GM23338 (cell line): ENCODE results near the gene NTRK3. TPM values are rescaled to one million over a fixed set of nuclear protein-coding genes. Genes with fewer than 3 reads are reported as not detected.

Experiments
- ATAC-seq: fragments of 200-7000 bp; cut with Tn5 transposase; 3 replicates; pipeline ENCODE4 v1.9.1; 2020
- DNase-seq: peaks from one replicate; pipeline ENCODE4 v3.0.0-alpha.2; 2015; ENCODE audit warnings: low spot score
- H2AFZ ChIP-seq: fragments of 200-600 bp; sonication (generic); 2 replicates; pipeline ENCODE4 v1.8.0; 2016; ENCODE audit warnings: antibody characterized with exemption, mild to moderate bottlenecking, moderate library complexity
- H3F3A ChIP-seq: fragments of 200-600 bp; sonication (generic); replicated peaks from 2 replicates; pipeline ENCODE4 v1.8.0; 2017; ENCODE audit warnings: antibody characterized with exemption, mixed run types, low read depth
- H3K27ac ChIP-seq: fragments of 200-600 bp; sonication (generic); 2 replicates; pipeline ENCODE4 v1.6.1; 2016; ENCODE audit warnings: low read depth
- H3K27me3 ChIP-seq: fragments of 200-600 bp; sonication (generic); 2 replicates; pipeline ENCODE4 v1.8.0; 2016; ENCODE audit warnings: mild to moderate bottlenecking, mixed run types, moderate library complexity; ENCODE audit not compliant: insufficient read depth
- H3K36me3 ChIP-seq: fragments of 200-600 bp; sonication (generic); 2 replicates; pipeline ENCODE4 v1.8.0; 2016; ENCODE audit warnings: mild to moderate bottlenecking; ENCODE audit not compliant: insufficient read depth
- H3K4me1 ChIP-seq: fragments of 200-600 bp; sonication (generic); 2 replicates; pipeline ENCODE4 v1.8.0; 2016; ENCODE audit warnings: mild to moderate bottlenecking, moderate library complexity; ENCODE audit not compliant: insufficient read depth
- H3K4me2 ChIP-seq: fragments of 200-600 bp; sonication (generic); 2 replicates; pipeline ENCODE4 v1.7.1; 2017; ENCODE audit warnings: mixed run types
- H3K4me3 ChIP-seq: fragments of 200-600 bp; sonication (generic); 2 replicates; pipeline ENCODE4 v1.6.1; 2016; ENCODE audit warnings: mixed run types
- H3K79me2 ChIP-seq: fragments of 200-600 bp; sonication (generic); replicated peaks from 2 replicates; pipeline ENCODE4 v1.8.0; 2017; ENCODE audit warnings: mild to moderate bottlenecking; ENCODE audit not compliant: insufficient read depth
- H3K9me2 ChIP-seq: fragments of 200-600 bp; sonication (generic); 2 replicates; pipeline ENCODE4 v1.8.0; 2017; ENCODE audit not compliant: insufficient read depth
- H4K20me1 ChIP-seq: fragments of 200-600 bp; sonication (generic); replicated peaks from 2 replicates; pipeline ENCODE4 v1.8.0; 2017; ENCODE audit warnings: mild to moderate bottlenecking; ENCODE audit not compliant: insufficient read depth
- H3K27ac Mint-ChIP-seq: 2 replicates; pipeline ENCODE4 v1.8.0; 2020; ENCODE audit warnings: inconsistent platforms, mild to moderate bottlenecking, moderate library complexity, mixed read lengths
- H3K27me3 Mint-ChIP-seq: 3 replicates; pipeline ENCODE4 v1.8.0; 2022; ENCODE audit warnings: low read depth, mild to moderate bottlenecking, moderate library complexity, mixed read lengths, inconsistent platforms; ENCODE audit not compliant: insufficient read depth, poor library complexity
- H3K36me3 Mint-ChIP-seq: 3 replicates; pipeline ENCODE4 v1.8.0; 2021; ENCODE audit warnings: low read depth, mild to moderate bottlenecking, inconsistent platforms, moderate library complexity, mixed read lengths
- H3K4me1 Mint-ChIP-seq: 3 replicates; pipeline ENCODE4 v1.8.0; 2020; ENCODE audit warnings: mild to moderate bottlenecking, inconsistent platforms, mixed read lengths
- H3K4me3 Mint-ChIP-seq: 3 replicates; pipeline ENCODE4 v1.8.0; 2021; ENCODE audit warnings: moderate library complexity, mild to moderate bottlenecking, inconsistent platforms, mixed read lengths
- H3K9me3 Mint-ChIP-seq: 3 replicates; pipeline ENCODE4 v1.8.0; 2020; ENCODE audit warnings: moderate library complexity, mild to moderate bottlenecking, inconsistent platforms, mixed read lengths
- CREB1 ChIP-seq: fragments of 250-450 bp; sonication (Bioruptor Pico); IDR thresholded peaks from 2 replicates; pipeline ENCODE4 v1.5.0; 2020; ENCODE audit warnings: low read depth, mild to moderate bottlenecking, moderate library complexity
- CTCF ChIP-seq, 2 experiments: fragments of 200-600 bp in 1 of 2; sonication (generic) in 1 of 2; conservative IDR thresholded peaks; 2 replicates each; pipeline versions ENCODE4 v1.5.1 to v1.6.1; 2016 to 2017; ENCODE audit warnings: antibody characterized with exemption in 2 of 2, low read depth in 2 of 2, mild to moderate bottlenecking in 2 of 2, moderate library complexity in 1 of 2
- ETS1 ChIP-seq: IDR thresholded peaks from 2 replicates; pipeline ENCODE4 v1.6.1; 2016; ENCODE audit warnings: antibody characterized with exemption
- EZH2 ChIP-seq: fragments of 200-600 bp; sonication (generic); IDR thresholded peaks from one replicate; pipeline ENCODE4 v1.8.0; 2017; ENCODE audit warnings: antibody characterized with exemption, mild to moderate bottlenecking, low read depth; ENCODE audit not compliant: unreplicated experiment
- EZH2phosphoT487 ChIP-seq: fragments of 200-600 bp; sonication (generic); IDR thresholded peaks from one replicate; pipeline ENCODE4 v1.8.1; 2018; ENCODE audit warnings: antibody characterized with exemption; ENCODE audit not compliant: unreplicated experiment
- JUNB ChIP-seq: IDR thresholded peaks from one replicate; pipeline ENCODE4 v1.6.1; 2016; ENCODE audit warnings: antibody characterized with exemption; ENCODE audit not compliant: unreplicated experiment
- NANOG ChIP-seq: IDR thresholded peaks from 2 replicates; pipeline ENCODE4 v1.6.1; 2016; ENCODE audit warnings: antibody characterized with exemption, borderline replicate concordance
- POLR2AphosphoS5 ChIP-seq: IDR thresholded peaks from 2 replicates; pipeline ENCODE4 v1.6.1; 2016; ENCODE audit warnings: antibody characterized with exemption, low read depth
- REST ChIP-seq: IDR thresholded peaks from one replicate; pipeline ENCODE4 v1.6.1; 2018; ENCODE audit warnings: antibody characterized with exemption; ENCODE audit not compliant: unreplicated experiment
- STAT1 ChIP-seq: IDR thresholded peaks from one replicate; pipeline ENCODE4 v1.6.1; 2016; ENCODE audit warnings: antibody characterized with exemption; ENCODE audit not compliant: unreplicated experiment
- ZNF114 ChIP-seq: fragments of 250-450 bp; sonication (Bioruptor Pico); IDR thresholded peaks from 2 replicates; pipeline ENCODE4 v1.5.0; 2020; ENCODE audit warnings: mild to moderate bottlenecking, moderate library complexity
- ZNF331 ChIP-seq: fragments of 250-450 bp; sonication (Bioruptor Pico); IDR thresholded peaks from 2 replicates; pipeline ENCODE4 v1.5.0; 2020; ENCODE audit warnings: low read depth, mild to moderate bottlenecking, moderate library complexity
- ZNF462 ChIP-seq: fragments of 250-450 bp; sonication (Bioruptor Pico); IDR thresholded peaks from 2 replicates; pipeline ENCODE4 v1.5.0; 2020; ENCODE audit warnings: mild to moderate bottlenecking, moderate library complexity
- polyA plus RNA-seq: library from polyadenylated mRNA; unstranded; fragments of >200 nt; fragmentation: Nextera tagmentation; extraction: Ambion mirVana; gene quantifications from 2 replicates; pipeline ENCODE4 v1.2.1, GENCODE V29; 2016
- total RNA-seq: library from RNA; depleted of rRNA; stranded (reverse); fragments of >200 nt; shearing (Covaris generic); gene quantifications from 2 replicates; pipeline ENCODE4 v1.2.3, GENCODE V29; 2014

The NTRK3 gene
- total and polyA plus RNA-seq, 2 experiments from 2014 or later = 3.1 to 5.3 TPM

GRCh38 chr15:88140398-88140797, 116.1 kb downstream of the NTRK3 start:
- no peak for DNase-seq

More at GRCh38 chr15:88140398-88140797, 116.1 kb downstream of the NTRK3 start:
- Mint-ChIP-seq H3K27ac (no peak overlapping the region), H3K4me3 (no peak overlapping the region), H3K4me1 (no peaks in the 10 kb centered on the region), H3K27me3 (peaks cover 2% of the 10 kb centered on the region), H3K36me3 (peaks cover 15% of the 10 kb centered on the region), H3K9me3 (peaks cover 6% of the 10 kb centered on the region; the same call in 2 of the 3 replicates)
- H3K4me2 ChIP-seq = no peak overlapping the region
- H3K36me3 ChIP-seq = no peaks in the 10 kb centered on the region
- no peak overlapping the region for H2AFZ ChIP-seq
- H3K27me3 ChIP-seq = no peaks in the 10 kb centered on the region
- peaks cover 7% of the 10 kb centered on the region; the same call in 1 of the 2 replicates for H3K9me2 ChIP-seq
- no peaks in the 10 kb centered on the region for H4K20me1 ChIP-seq
- no peaks in the 10 kb centered on the region for H3K4me1 ChIP-seq
- no peaks in the 10 kb centered on the region for H3F3A ChIP-seq
- H3K4me3 ChIP-seq = no peak overlapping the region
- TF ChIP-seq CTCF (conservative IDR thresholded peaks at IDR 0.05; ENCODE audit: low read depth in 2 of 2) (no peak), REST (no peak), STAT1 (no peak), ETS1 (no peak), ZNF462 (CRISPR knock-in tag) (no peak), JUNB (no peak), POLR2AphosphoS5 (no peak), ZNF331 (no peak), CREB1 (CRISPR knock-in tag) (no peak), EZH2 (no peak), ZNF114 (CRISPR knock-in tag) (no peak), NANOG (no peak), EZH2phosphoT487 (no peak)
- ATAC-seq = no peak
- H3K27ac ChIP-seq = no peak overlapping the region
- H3K79me2 ChIP-seq = no peaks in the 10 kb centered on the region
